Endothelial cell of umbilical vein (primary cell): ENCODE data around the gene IL25. TPM values are rescaled to one million over a fixed set of nuclear protein-coding genes. Genes with fewer than 3 reads are reported as not detected.
"Not testable (repeated sequence)": the region's sequence is repeated elsewhere in the genome, so short reads cannot be mapped to it uniquely, and the experiment has no call there.

Experiments used
- BruUV-seq: library from RNA; stranded (reverse); fragments of 400-500 nt; replicated peaks from 2 replicates; lab custom pipeline; 2021; lab: Mats Ljungman, UMichigan
- CTCF ChIA-PET: fragments of 300-600, 350-600 bp; sonication (Branson Sonifier 250); formaldehyde crosslinking; loops from one replicate; lab custom pipeline; 2021; ENCODE audit warnings: antibody characterized with exemption, inconsistent platforms; lab: Charles Lee
- POLR2A ChIA-PET: fragments of 300-600, 350-600 bp; sonication (Branson Sonifier 250); formaldehyde crosslinking; loops from one replicate; lab custom pipeline; 2021; ENCODE audit warnings: antibody characterized with exemption, inconsistent platforms; lab: Charles Lee
- DNase-seq: peaks from one replicate; pipeline ENCODE4 v3.0.0-alpha.2; 2011; ENCODE audit warnings: low read depth, low spot score
- FAIRE-seq: peaks from 2 replicates; lab custom pipeline; 2011; peaks lifted over from hg19 to GRCh38; lab: Jason Lieb, UNC
- H2AFZ ChIP-seq: 2 replicates; pipeline ENCODE4 v1.6.0; 2012; ENCODE audit warnings: low read depth, low read length, control low read depth, inconsistent platforms
- H3K27ac ChIP-seq: 2 replicates; pipeline ENCODE4 v1.5.1; 2011; ENCODE audit warnings: low read depth, mild to moderate bottlenecking, control low read depth, low read length, moderate library complexity; ENCODE audit not compliant: insufficient read depth
- H3K27me3 ChIP-seq, 2 experiments: 2 replicates each; pipeline versions ENCODE4 v1.6.0 to v1.6.1; 2011; ENCODE audit warnings: low read length in 2 of 2, mixed read lengths in 1 of 2; ENCODE audit not compliant: control insufficient read depth in 2 of 2, insufficient read depth in 2 of 2
- H3K36me3 ChIP-seq, 2 experiments: 2 replicates in 1 of 2; 3 replicates in 1 of 2; pipeline ENCODE4 v1.5.1; 2011; ENCODE audit warnings: low read length in 2 of 2, mild to moderate bottlenecking in 1 of 2, moderate library complexity in 1 of 2; ENCODE audit not compliant: control insufficient read depth in 2 of 2, insufficient read depth in 2 of 2; ENCODE audit errors: extremely low read depth in 1 of 2
- H3K4me1 ChIP-seq: 3 replicates; pipeline ENCODE4 v1.5.1; 2011; ENCODE audit warnings: mild to moderate bottlenecking, low read length; ENCODE audit not compliant: control insufficient read depth, insufficient read depth; ENCODE audit errors: extremely low read depth
- H3K4me2 ChIP-seq: 2 replicates; pipeline ENCODE4 v1.6.1; 2011; ENCODE audit warnings: low read length, control low read depth, mixed read lengths; ENCODE audit not compliant: insufficient read depth
- H3K4me3 ChIP-seq, 3 experiments: fragments of 200-600 bp in 1 of 3; sonication (generic), shearing (Covaris generic) in 1 of 3; replicated peaks in 1 of 3; 2 replicates each; pipeline ENCODE4 v1.5.1; 2011 to 2016; ENCODE audit warnings: control low read depth in 3 of 3, low read length in 3 of 3, mild to moderate bottlenecking in 2 of 3, inconsistent platforms in 1 of 3, low read depth in 1 of 3, moderate library complexity in 1 of 3; ENCODE audit not compliant: insufficient read depth in 1 of 3
- H3K79me2 ChIP-seq: 2 replicates; pipeline ENCODE4 v1.6.0; 2012; ENCODE audit warnings: low read length, inconsistent platforms; ENCODE audit not compliant: control insufficient read depth, insufficient read depth
- H3K9ac ChIP-seq: replicated peaks from 2 replicates; pipeline ENCODE3; 2011; ENCODE audit warnings: low read length, control low read depth; ENCODE audit not compliant: insufficient read depth; ENCODE audit errors: extremely low read depth
- H3K9me1 ChIP-seq: replicated peaks from 3 replicates; pipeline ENCODE4 v1.6.0; 2011; ENCODE audit warnings: mild to moderate bottlenecking, low read length; ENCODE audit not compliant: control insufficient read depth, insufficient read depth; ENCODE audit errors: extremely low read depth
- H3K9me3 ChIP-seq: replicated peaks from 2 replicates; pipeline ENCODE4 v1.5.1; 2012; ENCODE audit warnings: low read length, inconsistent platforms; ENCODE audit not compliant: control insufficient read depth, insufficient read depth
- H4K20me1 ChIP-seq: replicated peaks from 2 replicates; pipeline ENCODE3; 2011; ENCODE audit warnings: mild to moderate bottlenecking, low read length; ENCODE audit not compliant: control insufficient read depth, insufficient read depth; ENCODE audit errors: extremely low read depth
- EZH2 ChIP-seq: IDR thresholded peaks from 2 replicates; pipeline ENCODE4 v1.6.1; 2012; ENCODE audit warnings: borderline replicate concordance, low read depth, mild to moderate bottlenecking, moderate library complexity, low read length, inconsistent platforms; ENCODE audit not compliant: severe bottlenecking
- FOS ChIP-seq: IDR thresholded peaks from 2 replicates; pipeline ENCODE4 v1.6.1; 2011; ENCODE audit warnings: mild to moderate bottlenecking, low read length, moderate library complexity, borderline replicate concordance; ENCODE audit not compliant: insufficient read depth
- GATA2 ChIP-seq: IDR thresholded peaks from 2 replicates; pipeline ENCODE4 v1.7.0; 2011; ENCODE audit warnings: low read depth, mild to moderate bottlenecking, moderate library complexity, mixed read lengths, low read length; ENCODE audit not compliant: insufficient read length, insufficient read depth
- JUN ChIP-seq: IDR thresholded peaks from 2 replicates; pipeline ENCODE4 v1.6.1; 2011; ENCODE audit warnings: borderline replicate concordance, low read depth; ENCODE audit not compliant: insufficient read length, insufficient read depth
- MAX ChIP-seq: IDR thresholded peaks from 2 replicates; pipeline ENCODE4 v1.6.1; 2011; ENCODE audit not compliant: insufficient read depth, insufficient read length
- MYC ChIP-seq: IDR thresholded peaks from one replicate; pipeline ENCODE4 v1.6.1; 2011; ENCODE audit warnings: mild to moderate bottlenecking, low read depth, low read length
- POLR2A ChIP-seq: IDR thresholded peaks from 2 replicates; pipeline ENCODE4 v1.6.1; 2012; ENCODE audit warnings: low read depth, mild to moderate bottlenecking, control low read depth, low read length
- POLR2AphosphoS5 ChIP-seq: IDR thresholded peaks from 2 replicates; pipeline ENCODE4 v1.6.1; 2012; ENCODE audit warnings: low read depth, mild to moderate bottlenecking, control low read depth, low read length, moderate library complexity; ENCODE audit not compliant: insufficient read depth
- dilution Hi-C: fragments of 300-500 bp; cut with MboI; formaldehyde crosslinking; loops from one replicate; pipeline ENCODE4 v1.15.0; 2019; ENCODE audit warnings: low sequenced_read_pairs; ENCODE audit not compliant: extremely low pct_ligation_motif_present
- intact Hi-C: fragments of 100-400 bp; cut with micrococcal nuclease; formaldehyde crosslinking; loops from one replicate; pipeline ENCODE4 v1.10.0; 2022
- polyA plus RNA-seq, 4 experiments: library from polyadenylated mRNA; depleted of rRNA in 3 of 4; stranded (reverse) in 3 of 4; unstranded in 1 of 4; fragments of >200 nt; gene quantifications; 2 replicates each; pipeline versions ENCODE4 v1.2.1 to v1.2.3, GENCODE V29; 2011 to 2012; ENCODE audit warnings: missing spikeins in 1 of 4
- total RNA-seq: library from RNA; stranded (reverse); gene quantifications from 2 replicates; pipeline ENCODE4 v1.2.3, GENCODE V29; 2021
- TF ChIP-seq, protein P1 (sequence below), 2 donors: IDR thresholded peaks; 1 replicate in 1 of 2; 2 replicates in 1 of 2; pipeline ENCODE4 v1.5.1; 2011; ENCODE audit warnings: low read length in 2 of 2, mild to moderate bottlenecking in 2 of 2, moderate library complexity in 2 of 2, control low read depth in 1 of 2, inconsistent platforms in 1 of 2, low read depth in 1 of 2; ENCODE audit not compliant: insufficient read depth in 1 of 2; ENCODE audit errors: extremely low read depth in 1 of 2

Gene IL25
- total and polyA plus RNA-seq, 2 donors (not counting 3 experiments of a cell fraction or from before 2014, with no cell fraction given): not detected

DNA sequence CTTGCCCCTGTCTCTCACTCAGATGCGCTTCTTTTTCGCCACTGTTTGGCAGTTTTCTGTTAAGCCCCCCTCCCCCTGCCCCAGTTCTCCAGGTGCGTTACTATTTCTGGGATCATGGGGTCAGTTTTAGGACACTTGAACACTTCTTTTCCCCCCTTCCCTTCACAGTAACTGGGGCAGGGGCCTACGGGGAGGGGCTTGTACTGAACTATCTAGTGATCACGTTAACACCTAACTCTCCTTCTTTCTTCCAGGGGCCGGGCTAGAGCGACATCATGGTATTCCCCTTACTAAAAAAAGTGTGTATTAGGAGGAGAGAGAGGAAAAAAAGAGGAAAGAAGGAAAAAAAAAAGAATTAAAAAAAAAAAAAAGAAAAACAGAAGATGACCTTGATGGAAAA is 47.6 kb upstream of the IL25 start:
- H3K36me3 ChIP-seq: peaks cover 10 to 15% of the 10 kb centered on the region in 2 experiments
- no peaks in the 10 kb centered on the region for H4K20me1 ChIP-seq
- ChIA-PET CTCF (interaction anchor here (5.0 kb wide), 1 partner anchor 56 kb away, joined by 48 read pairs; no protein-coding TSS in a partner anchor), POLR2A (no interaction called here)
- peaks cover 25% of the 10 kb centered on the region for H3K79me2 ChIP-seq
- dilution Hi-C loops (no loop called here), intact Hi-C loops (no loop called here)
- no peak overlapping the region for H2AFZ ChIP-seq
- BruUV-seq: no TSS peak
- H3K9ac ChIP-seq: no peak overlapping the region
- TF ChIP-seq EZH2 (no peak), JUN (no peak), FOS (no peak), POLR2AphosphoS5 (no peak), GATA2 (no peak), POLR2A (no peak), MAX (no peak), MYC (no peak)
- TF ChIP-seq, protein P1, sequence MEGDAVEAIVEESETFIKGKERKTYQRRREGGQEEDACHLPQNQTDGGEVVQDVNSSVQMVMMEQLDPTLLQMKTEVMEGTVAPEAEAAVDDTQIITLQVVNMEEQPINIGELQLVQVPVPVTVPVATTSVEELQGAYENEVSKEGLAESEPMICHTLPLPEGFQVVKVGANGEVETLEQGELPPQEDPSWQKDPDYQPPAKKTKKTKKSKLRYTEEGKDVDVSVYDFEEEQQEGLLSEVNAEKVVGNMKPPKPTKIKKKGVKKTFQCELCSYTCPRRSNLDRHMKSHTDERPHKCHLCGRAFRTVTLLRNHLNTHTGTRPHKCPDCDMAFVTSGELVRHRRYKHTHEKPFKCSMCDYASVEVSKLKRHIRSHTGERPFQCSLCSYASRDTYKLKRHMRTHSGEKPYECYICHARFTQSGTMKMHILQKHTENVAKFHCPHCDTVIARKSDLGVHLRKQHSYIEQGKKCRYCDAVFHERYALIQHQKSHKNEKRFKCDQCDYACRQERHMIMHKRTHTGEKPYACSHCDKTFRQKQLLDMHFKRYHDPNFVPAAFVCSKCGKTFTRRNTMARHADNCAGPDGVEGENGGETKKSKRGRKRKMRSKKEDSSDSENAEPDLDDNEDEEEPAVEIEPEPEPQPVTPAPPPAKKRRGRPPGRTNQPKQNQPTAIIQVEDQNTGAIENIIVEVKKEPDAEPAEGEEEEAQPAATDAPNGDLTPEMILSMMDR (IDR thresholded peaks at IDR 0.05; ENCODE audit: extremely low read depth in 1 of 2, insufficient read depth in 1 of 2, low read depth in 1 of 2, low read length in 2 of 2): no peak
- H3K9me1 ChIP-seq: no peaks in the 10 kb centered on the region
- no peak overlapping the region for H3K4me3 ChIP-seq
- no peak overlapping the region for H3K4me2 ChIP-seq
- no peak for DNase-seq
- no peak overlapping the region for H3K27ac ChIP-seq
- peaks cover 16% of the 10 kb centered on the region for H3K4me1 ChIP-seq
- H3K27me3 ChIP-seq: no peaks in the 10 kb centered on the region
- H3K9me3 ChIP-seq: no peaks in the 10 kb centered on the region
- no peak for FAIRE-seq

GRCh38 chr14:23325746-23326145 is 46.9 kb upstream of the IL25 start:
- H3K27me3 ChIP-seq, H2AFZ ChIP-seq, H3K4me2 ChIP-seq, DNase-seq, intact Hi-C loops, H3K9me1 ChIP-seq, BruUV-seq, H3K4me1 ChIP-seq, H3K9ac ChIP-seq, H3K4me3 ChIP-seq, H3K9me3 ChIP-seq, FAIRE-seq, H3K27ac ChIP-seq, H4K20me1 ChIP-seq, dilution Hi-C loops: not testable (repeated sequence)
- Histone ChIP-seq H3K36me3 (peaks cover 10 to 15% of the 10 kb centered on the region in 2 experiments), H3K79me2 (peaks cover 25% of the 10 kb centered on the region)
- ChIA-PET POLR2A (interaction anchor here (1.0 kb wide), 1 partner anchor 230 kb away, joined by 3 read pairs; the partner anchor contains the start of gene THTPA), CTCF (interaction anchor here (1.9 to 5.0 kb wide), 2 partner anchors 55 to 234 kb away, joined by 11 to 48 read pairs; no protein-coding TSS in a partner anchor)
